Kidney (tissue), 14 donors: ENCODE measurements around the gene MNT. TPM values are rescaled to one million over a fixed set of nuclear protein-coding genes. Genes with fewer than 3 reads are reported as not detected.

Source experiments
- DNase-seq, 5 donors: peaks; one replicate each; pipeline ENCODE4 v3.0.0-alpha.2; 2013 to 2020
- FAIRE-seq: peaks from 2 replicates; lab custom pipeline; 2012; peaks lifted over from hg19 to GRCh38; lab: Jason Lieb, UNC
- H3K27ac ChIP-seq, 2 donors: one replicate each; pipeline ENCODE4 v1.7.0; 2013; ENCODE audit warnings: low read depth in 2 of 2, low read length in 2 of 2, inconsistent platforms in 1 of 2
- H3K27me3 ChIP-seq: one replicate; pipeline ENCODE4 v1.7.1; 2013; ENCODE audit warnings: low read length, inconsistent platforms; ENCODE audit not compliant: control insufficient read depth, insufficient read depth
- H3K36me3 ChIP-seq, 3 donors: one replicate each; pipeline versions ENCODE4 v1.7.0 to v1.7.1; 2013; ENCODE audit warnings: low read length in 3 of 3, control low read depth in 1 of 3, inconsistent platforms in 1 of 3; ENCODE audit not compliant: insufficient read depth in 3 of 3, control insufficient read depth in 2 of 3
- H3K4me1 ChIP-seq, 3 donors: one replicate each; pipeline versions ENCODE4 v1.7.0 to v1.7.1; 2013; ENCODE audit warnings: low read length in 3 of 3, inconsistent platforms in 1 of 3, low read depth in 1 of 3; ENCODE audit not compliant: control insufficient read depth in 2 of 3, insufficient read depth in 2 of 3
- H3K4me3 ChIP-seq, 3 donors: one replicate each; pipeline versions ENCODE4 v1.7.0 to v1.8.1; 2013; ENCODE audit warnings: low read length in 3 of 3, control low read depth in 1 of 3, inconsistent platforms in 1 of 3
- H3K9ac ChIP-seq, 3 donors: one replicate each; pipeline versions ENCODE4 v1.7.0 to v1.7.1; 2013; ENCODE audit warnings: low read length in 3 of 3, control low read depth in 1 of 3, inconsistent platforms in 1 of 3
- H3K9me3 ChIP-seq, 3 donors: one replicate each; pipeline versions ENCODE4 v1.7.0 to v1.7.1; 2013; ENCODE audit warnings: low read length in 3 of 3, control low read depth in 1 of 3, inconsistent platforms in 1 of 3; ENCODE audit not compliant: control insufficient read depth in 2 of 3, insufficient read depth in 1 of 3
- CTCF ChIP-seq: IDR thresholded peaks from 3 replicates; pipeline ENCODE4 v1.5.1; 2012; ENCODE audit warnings: mild to moderate bottlenecking, moderate library complexity, borderline replicate concordance; ENCODE audit not compliant: insufficient read depth; ENCODE audit errors: extremely low read depth
- intact Hi-C: fragments of 100-400 bp; cut with DNase I; formaldehyde crosslinking; loops from one replicate; pipeline ENCODE4 v1.11.1; 2022
- polyA plus RNA-seq: library from polyadenylated mRNA; stranded (reverse); fragments of 350-450 nt; fragmentation: Illumina TruSeq; extraction: RNeasy Lipid Tissue Mini Kit (QIAGEN cat#74804); gene quantifications from one replicate; pipeline ENCODE4 v1.2.3, GENCODE V29; 2014; ENCODE audit warnings: low read depth, low replicate concordance; ENCODE audit not compliant: insufficient read depth
- total RNA-seq: library from RNA; stranded (reverse); fragmentation: NEBNext Ultra II Directional; extraction: Animal tissue kit (Norgen Biotek cat#: 25700); gene quantifications from one replicate; pipeline ENCODE4 v1.2.1, GENCODE V29; 2021
- donor health status: control.
- donor health status: control.
- donor health status: control.
- donor health status: control.
- donor health status: control.
- donor health status: DM: yes; HTN: yes; CAD: no.
- donor health status: Normal renal cell carcinoma (clear cell type).

MNT gene
- total and polyA plus RNA-seq, 2 donors from 2014 or later = 3.7 to 39.8 TPM

GRCh38 chr17:2372180-2372579 lies 28.7 kb downstream of the MNT start:
- peak in 1 of 5 donors; percentile 68 for DNase-seq
- FAIRE-seq = no peak
- Histone ChIP-seq H3K36me3 (peaks cover 0 to 16% (median 13%) of the 10 kb centered on the region in 3 donors), H3K27me3 (no peaks in the 10 kb centered on the region), H3K27ac (no peak overlapping the region), H3K4me3 (no peak overlapping the region), H3K9me3 (no peaks in the 10 kb centered on the region), H3K9ac (no peak overlapping the region), H3K4me1 (no peaks in the 10 kb centered on the region)
- intact Hi-C loops = no loop called here
- no peak for TF ChIP-seq CTCF

DNA sequence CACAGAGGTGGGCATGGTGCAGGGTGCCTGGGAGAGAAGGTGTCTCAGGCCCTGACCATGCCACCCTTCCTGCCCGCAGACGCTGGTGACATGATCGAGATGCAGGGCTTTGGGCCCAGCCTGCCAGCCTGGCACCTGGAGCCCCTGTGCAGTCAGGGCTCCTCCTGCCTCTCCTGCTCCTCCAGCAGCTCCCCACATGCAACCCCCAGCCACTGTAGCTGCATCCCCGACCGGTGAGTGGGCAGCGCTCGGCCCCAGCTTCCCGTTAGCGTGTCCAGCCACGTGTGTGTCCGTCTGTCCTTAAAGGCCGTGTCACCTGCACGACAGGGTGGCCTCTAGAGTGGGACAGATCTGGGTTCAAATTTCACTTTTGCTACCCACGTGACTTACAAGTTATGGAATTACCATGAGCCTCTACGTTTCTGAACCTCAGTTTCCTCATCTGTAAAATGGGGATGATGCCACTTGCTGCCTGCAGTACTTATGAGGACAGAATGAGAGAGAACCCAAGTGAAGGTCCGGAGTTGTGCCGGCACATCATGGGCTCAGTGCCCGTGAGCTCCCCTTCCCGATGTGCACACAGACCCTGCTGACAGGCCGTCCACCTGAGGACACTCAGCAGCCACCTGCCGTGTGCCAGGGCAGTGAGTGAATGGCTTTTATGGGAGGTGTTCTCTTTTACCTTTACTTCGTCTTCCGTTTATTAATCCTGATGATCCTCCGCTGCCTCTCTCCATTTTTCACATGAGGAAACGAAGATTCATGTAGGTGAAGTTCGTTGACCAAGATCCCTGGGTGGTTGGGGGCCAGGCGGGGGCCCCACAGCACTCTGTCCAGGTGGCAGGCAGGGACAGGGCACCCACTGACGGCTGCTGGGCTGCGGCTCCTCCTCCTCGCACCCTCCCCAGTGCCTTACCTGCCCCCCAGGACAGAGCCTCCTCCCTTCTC lies 29.4 kb downstream of the MNT start:
- Histone ChIP-seq H3K27ac (no peak overlapping the region), H3K27me3 (no peaks in the 10 kb centered on the region), H3K4me3 (no peak overlapping the region), H3K4me1 (no peaks in the 10 kb centered on the region), H3K36me3 (peaks cover 0 to 16% (median 13%) of the 10 kb centered on the region in 3 donors), H3K9me3 (no peaks in the 10 kb centered on the region), H3K9ac (no peak overlapping the region)
- no peak for FAIRE-seq
- intact Hi-C loops = no loop called here
- TF ChIP-seq CTCF = no peak
- no peak for DNase-seq

DNA sequence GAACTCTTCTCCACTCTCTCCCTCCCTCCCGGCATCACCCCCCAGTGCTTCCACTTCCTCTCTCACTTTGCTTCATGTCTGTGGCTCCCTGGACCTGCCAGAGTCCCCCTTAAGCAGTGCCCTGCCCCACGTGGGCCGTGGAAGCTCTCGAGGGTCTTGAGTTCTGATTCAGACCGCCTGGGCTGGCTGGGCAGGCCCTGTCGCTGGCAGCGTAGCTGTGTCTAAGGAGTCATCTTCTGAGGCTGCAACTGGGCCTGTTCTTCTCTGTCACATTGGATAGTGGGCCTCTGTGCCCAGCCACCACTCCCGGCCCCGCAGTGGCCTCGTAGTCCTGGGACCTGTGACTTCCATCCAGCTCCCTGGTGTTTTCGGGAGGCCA lies 30.7 kb downstream of the MNT start:
- intact Hi-C loops = no loop called here
- Histone ChIP-seq H3K27me3 (no peaks in the 10 kb centered on the region), H3K9ac (no peak overlapping the region), H3K4me3 (no peak overlapping the region), H3K9me3 (no peaks in the 10 kb centered on the region), H3K4me1 (no peaks in the 10 kb centered on the region), H3K36me3 (peaks cover 0 to 22% (median 13%) of the 10 kb centered on the region in 3 donors), H3K27ac (no peak overlapping the region)
- DNase-seq (peak in 1 of 5 donors; percentile 72), FAIRE-seq (no peak)
- no peak for TF ChIP-seq CTCF
